K562 (cell line): ENCODE data around the gene LRP10. TPM values are rescaled to one million over a fixed set of nuclear protein-coding genes. Genes with fewer than 3 reads are reported as not detected.

Source experiments
- ATAC-seq: fragments of 200-7000 bp; cut with Tn5 transposase; 3 replicates; pipeline ENCODE4 v1.9.1; 2020; ENCODE audit warnings: moderate library complexity
- BruUV-seq: library from RNA; stranded (reverse); fragments of 400-500 nt; replicated peaks from 2 replicates; lab custom pipeline; 2021; lab: Mats Ljungman, UMichigan
- CTCF ChIA-PET: fragments of 300-600 bp; formaldehyde crosslinking; extraction: SDS; loops from one replicate; lab custom pipeline; 2021; ENCODE audit warnings: low intra/inter-chr PET ratio; lab: Yijun Ruan, JAX
- POLR2A ChIA-PET: fragments of 300-600, 350-650 bp; sonication (Branson Sonifier 250); formaldehyde crosslinking; extraction: SDS; loops from one replicate; lab custom pipeline; 2021; ENCODE audit warnings: antibody characterized with exemption, inconsistent platforms; lab: Yijun Ruan, JAX
- DNase-seq, 4 experiments: peaks; one replicate each; pipeline versions ENCODE4 v3.0.0 to v3.0.0-alpha.2; 2011 to 2018; ENCODE audit warnings: low spot score in 3 of 4, mixed read lengths in 3 of 4; ENCODE audit errors: extremely low read depth in 1 of 4
- FAIRE-seq: peaks from 2 replicates; lab custom pipeline; 2011; peaks lifted over from hg19 to GRCh38; lab: Jason Lieb, UNC
- H2AFZ ChIP-seq: 2 replicates; pipeline ENCODE4 v1.6.0; 2011; ENCODE audit warnings: low read depth, low read length, control low read depth, inconsistent platforms
- H3K27ac ChIP-seq: fragments of 200-600 bp; 3 replicates; pipeline ENCODE4 v1.8.0; 2011; ENCODE audit warnings: low read depth, mild to moderate bottlenecking, control low read depth, inconsistent platforms, low read length, moderate library complexity, mixed read lengths; ENCODE audit errors: extremely low read depth
- H3K27me3 ChIP-seq, 2 experiments: fragments of 300-600 bp in 1 of 2; 2 replicates in 1 of 2; 3 replicates in 1 of 2; pipeline versions ENCODE4 v1.6.0 to v1.8.0; 2011; ENCODE audit warnings: inconsistent platforms in 2 of 2, low read length in 2 of 2, mild to moderate bottlenecking in 1 of 2, mixed read lengths in 1 of 2, moderate library complexity in 1 of 2; ENCODE audit not compliant: control insufficient read depth in 2 of 2, insufficient read depth in 2 of 2
- H3K36me3 ChIP-seq: fragments of 300-600 bp; 3 replicates; pipeline ENCODE4 v1.8.0; 2011; ENCODE audit warnings: mild to moderate bottlenecking, low read length, inconsistent platforms; ENCODE audit not compliant: control insufficient read depth, insufficient read depth
- H3K4me1 ChIP-seq, 2 experiments: fragments of 200-600 bp in 1 of 2; replicated peaks in 1 of 2; 2 replicates in 1 of 2; 3 replicates in 1 of 2; pipeline versions ENCODE4 v1.5.1 to v1.8.0; 2011; ENCODE audit warnings: inconsistent platforms in 2 of 2, low read length in 2 of 2, mild to moderate bottlenecking in 1 of 2, mixed read lengths in 1 of 2, moderate library complexity in 1 of 2; ENCODE audit not compliant: control insufficient read depth in 2 of 2, insufficient read depth in 2 of 2
- H3K4me2 ChIP-seq: 2 replicates; pipeline ENCODE4 v1.6.1; 2011; ENCODE audit warnings: low read length, control low read depth, inconsistent platforms, mixed read lengths; ENCODE audit not compliant: insufficient read depth
- H3K4me3 ChIP-seq: fragments of 200-600 bp; sonication (generic), shearing (Covaris generic); 2 replicates; pipeline ENCODE4 v1.5.1; 2016; ENCODE audit warnings: control low read depth, inconsistent platforms
- H3K79me2 ChIP-seq: fragments of 200-600 bp; 3 replicates; pipeline ENCODE4 v1.8.0; 2011; ENCODE audit warnings: low read length, inconsistent platforms; ENCODE audit not compliant: control insufficient read depth, insufficient read depth
- H3K9ac ChIP-seq, 2 experiments: 2 replicates each; pipeline versions ENCODE4 v1.6.0 to v1.6.1; 2011; ENCODE audit warnings: low read depth in 2 of 2, low read length in 2 of 2, control low read depth in 1 of 2, inconsistent platforms in 1 of 2, mild to moderate bottlenecking in 1 of 2, mixed read lengths in 1 of 2; ENCODE audit not compliant: insufficient read depth in 1 of 2
- H3K9me1 ChIP-seq: one replicate; pipeline ENCODE4 v1.6.0; 2011; ENCODE audit warnings: inconsistent platforms, mild to moderate bottlenecking, low read length, moderate library complexity; ENCODE audit not compliant: control insufficient read depth, insufficient read depth
- H3K9me3 ChIP-seq: replicated peaks from 2 replicates; pipeline ENCODE4 v1.5.1; 2011; ENCODE audit warnings: low read depth, low read length, inconsistent platforms; ENCODE audit not compliant: control insufficient read depth, insufficient read depth
- H4K20me1 ChIP-seq: replicated peaks from 2 replicates; pipeline ENCODE4 v1.6.1; 2011; ENCODE audit warnings: low read length, inconsistent platforms, mixed read lengths; ENCODE audit not compliant: control insufficient read depth, insufficient read depth
- CBX2 ChIP-seq: fragments of 200-600 bp; sonication (generic); IDR thresholded peaks from one replicate; pipeline ENCODE4 v1.6.1; 2012; ENCODE audit warnings: mild to moderate bottlenecking, low read length, inconsistent platforms; ENCODE audit not compliant: insufficient read depth, poor library complexity, severe bottlenecking
- NFE2 ChIP-seq: IDR thresholded peaks from 2 replicates; pipeline ENCODE4 v1.6.1; 2014; ENCODE audit warnings: antibody characterized with exemption, low read depth
- SIN3B ChIP-seq: fragments of 450-650 bp; IDR thresholded peaks from 2 replicates; pipeline ENCODE4 v1.6.1; 2017; ENCODE audit warnings: low read depth, mild to moderate bottlenecking, moderate library complexity
- STAT5B ChIP-seq: fragments of 250-450 bp; sonication (Bioruptor Pico); IDR thresholded peaks from 2 replicates; pipeline ENCODE4 v1.8.0; 2021; ENCODE audit warnings: mild to moderate bottlenecking, inconsistent platforms
- TAF9B ChIP-seq: fragments of 450-650 bp; IDR thresholded peaks from 2 replicates; pipeline ENCODE4 v1.6.1; 2018; ENCODE audit warnings: mild to moderate bottlenecking; ENCODE audit not compliant: partially characterized antibody
- TARDBP ChIP-seq: fragments of 450-650 bp; IDR thresholded peaks from 2 replicates; pipeline ENCODE4 v1.6.1; 2016
- ZKSCAN8 ChIP-seq: fragments of 200-800 bp; sonication (Bioruptor generic); IDR thresholded peaks from 2 replicates; pipeline ENCODE4 v1.6.1; 2016; ENCODE audit warnings: missing genetic modification characterization, missing compliant biosample characterization
- ZNF780A ChIP-seq: fragments of 250-450 bp; sonication (Bioruptor Pico); IDR thresholded peaks from 2 replicates; pipeline ENCODE4 v1.5.0; 2021; ENCODE audit warnings: mild to moderate bottlenecking
- WGBS: fragments of 100-300 bp; shearing (Covaris generic); methylation state at CpG from one replicate; pipeline ENCODE4 v1.1.6; 2016; ENCODE audit warnings: low coverage, mixed read lengths; ENCODE audit not compliant: insufficient coverage; ENCODE audit errors: missing lambda C conversion rate; 5-methylcytosine and 5-hydroxymethylcytosine counted together
- in situ Hi-C: fragments of 300-500 bp; cut with MboI; formaldehyde crosslinking; loops from 4 replicates; pipeline ENCODE4 v1.15.0; 2018; ENCODE audit warnings: inconsistent platforms, mixed read lengths
- intact Hi-C: fragments of 100-400 bp; cut with micrococcal nuclease; formaldehyde crosslinking; loops from 2 replicates; pipeline ENCODE4 v1.14.2; 2022
- polyA plus RNA-seq, 8 experiments: library from polyadenylated mRNA; depleted of rRNA in 4 of 8; stranded (reverse) in 5 of 8; unstranded in 3 of 8; fragments of >200 nt; fragmentation: Nextera tagmentation in 2 of 8; fragmentation: Illumina TruSeq in 1 of 8; extraction: Ambion mirVana in 2 of 8; extraction: Trizol in 1 of 8; gene quantifications; 2 replicates each; pipeline versions ENCODE4 v1.2.1 to v1.2.3, GENCODE V29; 2011 to 2014; ENCODE audit warnings: inconsistent platforms in 1 of 8, missing spikeins in 1 of 8
- total RNA-seq, 7 experiments: library from RNA; depleted of rRNA in 6 of 7; stranded (reverse); fragments of >200 nt in 6 of 7; fragmentation: Illumina TruSeq in 2 of 7; extraction: Trizol in 2 of 7; gene quantifications; 2 replicates each; pipeline versions ENCODE4 v1.2.1 to v1.2.3, GENCODE V29; 2011 to 2021; ENCODE audit warnings: low replicate concordance in 1 of 7
- TF ChIP-seq, protein P1 (sequence below): sonication (generic); formaldehyde crosslinking; IDR thresholded peaks from 2 replicates; pipeline ENCODE4 v1.8.1; 2023; ENCODE audit warnings: mild to moderate bottlenecking, missing genetic modification reagents

The LRP10 gene
- total and polyA plus RNA-seq, 9 of the 15 experiments (the other 6 are each of a cell fraction or from before 2014, with no cell fraction given), result 1.3 to 45.5 (median 10.9) TPM

- TF ChIP-seq ZNF780A (CRISPR knock-in tag) (no peak), ZKSCAN8 (CRISPR knock-in tag) (no peak), NFE2 (no peak), SIN3B (no peak), TARDBP (no peak), CBX2 (no peak), TAF9B (no peak)
- BruUV-seq, result no TSS peak
- in situ Hi-C loops, result no loop called here
- Histone ChIP-seq H3K4me3 (no peak overlapping the region), H2AFZ (no peak overlapping the region), H3K4me2 (no peak overlapping the region), H3K79me2 (no peaks in the 10 kb centered on the region), H3K27ac (no peak overlapping the region), H3K36me3 (peaks cover 92% of the 10 kb centered on the region), H3K4me1 (peaks cover 2 to 11% of the 10 kb centered on the region in 2 experiments; a peak in 2 of 5 replicates), H3K9me1 (no peaks in the 10 kb centered on the region), H3K9me3 (no peaks in the 10 kb centered on the region), H4K20me1 (no peaks in the 10 kb centered on the region), H3K27me3 (no peaks in the 10 kb centered on the region), H3K9ac (no peak overlapping the region)
- intact Hi-C loops, result no loop called here
- WGBS, result 85% methylated on average over 2 of the region's 2 CpGs
- no peak for FAIRE-seq
- no peak for ATAC-seq
- ChIA-PET POLR2A (interaction anchor here (1.0 to 2.3 kb wide), 3 partner anchors 12 to 81 kb away, joined by 4 to 7 read pairs (median 6); partner anchors contain the start of gene RBM23), CTCF (no interaction called here)
- no peak for DNase-seq
Observed at GRCh38 chr14:22903742-22904087, 32.2 kb downstream of the LRP10 start.

DNA sequence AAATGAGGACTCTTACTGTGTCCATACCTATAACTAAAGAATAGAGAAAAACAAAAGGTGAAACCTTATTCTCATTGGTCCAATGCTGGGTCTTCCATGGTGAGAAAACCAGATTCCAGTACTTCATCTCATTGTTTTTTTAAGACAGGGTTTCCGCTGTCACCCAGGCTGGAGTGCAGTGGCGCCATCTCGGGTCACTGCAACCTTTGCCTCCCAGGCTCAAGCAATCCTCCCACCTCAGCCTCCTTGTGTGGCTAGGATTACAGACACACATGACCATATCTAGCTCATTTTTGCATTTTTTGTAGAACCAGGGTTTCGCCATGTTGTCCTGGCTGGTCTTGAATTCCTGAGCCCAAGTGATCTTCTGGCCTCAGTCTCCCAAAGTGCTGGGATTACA lies 34.1 kb downstream of the LRP10 start:
- Histone ChIP-seq H4K20me1 (no peaks in the 10 kb centered on the region), H3K4me1 (peaks cover 0 to 2% of the 10 kb centered on the region in 2 experiments; a peak in 1 of 5 replicates), H3K9me1 (no peaks in the 10 kb centered on the region), H3K4me3 (no peak overlapping the region), H3K9ac (0 out of 4 replicates have a peak overlapping the region, but pooled peaks of 1 of the 2 experiments have one; percentile 13), H3K27ac (no peak overlapping the region), H3K9me3 (no peaks in the 10 kb centered on the region), H2AFZ (no peak overlapping the region), H3K79me2 (0 out of 3 replicates have a peak, but pooled peaks cover 5% of the 10 kb centered on the region), H3K36me3 (peaks cover 94% of the 10 kb centered on the region), H3K27me3 (no peaks in the 10 kb centered on the region), H3K4me2 (no peak overlapping the region)
- WGBS, result 95% methylated on average over 4 of the region's 4 CpGs
- FAIRE-seq (no peak), DNase-seq (no peak), ATAC-seq (no peak)
- CTCF ChIA-PET, result no interaction called here
- POLR2A ChIA-PET, result interaction anchor here (1.2 kb wide), 1 partner anchor 12 kb away, joined by 3 read pairs; no protein-coding TSS in a partner anchor
- in situ Hi-C loops, result no loop called here
- TF ChIP-seq STAT5B, result no peak
- TF ChIP-seq, protein P1, sequence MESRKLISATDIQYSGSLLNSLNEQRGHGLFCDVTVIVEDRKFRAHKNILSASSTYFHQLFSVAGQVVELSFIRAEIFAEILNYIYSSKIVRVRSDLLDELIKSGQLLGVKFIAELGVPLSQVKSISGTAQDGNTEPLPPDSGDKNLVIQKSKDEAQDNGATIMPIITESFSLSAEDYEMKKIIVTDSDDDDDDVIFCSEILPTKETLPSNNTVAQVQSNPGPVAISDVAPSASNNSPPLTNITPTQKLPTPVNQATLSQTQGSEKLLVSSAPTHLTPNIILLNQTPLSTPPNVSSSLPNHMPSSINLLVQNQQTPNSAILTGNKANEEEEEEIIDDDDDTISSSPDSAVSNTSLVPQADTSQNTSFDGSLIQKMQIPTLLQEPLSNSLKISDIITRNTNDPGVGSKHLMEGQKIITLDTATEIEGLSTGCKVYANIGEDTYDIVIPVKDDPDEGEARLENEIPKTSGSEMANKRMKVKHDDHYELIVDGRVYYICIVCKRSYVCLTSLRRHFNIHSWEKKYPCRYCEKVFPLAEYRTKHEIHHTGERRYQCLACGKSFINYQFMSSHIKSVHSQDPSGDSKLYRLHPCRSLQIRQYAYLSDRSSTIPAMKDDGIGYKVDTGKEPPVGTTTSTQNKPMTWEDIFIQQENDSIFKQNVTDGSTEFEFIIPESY, result peak; percentile 69; the same call in 1 of the 2 replicates
- intact Hi-C loops, result no loop called here
- BruUV-seq, result no TSS peak
